DMS53 (cell line): ENCODE data around the gene KRT3.
"Not testable (repeated sequence)": the region's sequence is repeated elsewhere in the genome, so short reads cannot be mapped to it uniquely, and the experiment has no call there.

Source experiments
- DNase-seq: peaks from one replicate; lab custom pipeline; 2025; lab: John Stamatoyannopoulos, UW

The KRT3 gene

DNA sequence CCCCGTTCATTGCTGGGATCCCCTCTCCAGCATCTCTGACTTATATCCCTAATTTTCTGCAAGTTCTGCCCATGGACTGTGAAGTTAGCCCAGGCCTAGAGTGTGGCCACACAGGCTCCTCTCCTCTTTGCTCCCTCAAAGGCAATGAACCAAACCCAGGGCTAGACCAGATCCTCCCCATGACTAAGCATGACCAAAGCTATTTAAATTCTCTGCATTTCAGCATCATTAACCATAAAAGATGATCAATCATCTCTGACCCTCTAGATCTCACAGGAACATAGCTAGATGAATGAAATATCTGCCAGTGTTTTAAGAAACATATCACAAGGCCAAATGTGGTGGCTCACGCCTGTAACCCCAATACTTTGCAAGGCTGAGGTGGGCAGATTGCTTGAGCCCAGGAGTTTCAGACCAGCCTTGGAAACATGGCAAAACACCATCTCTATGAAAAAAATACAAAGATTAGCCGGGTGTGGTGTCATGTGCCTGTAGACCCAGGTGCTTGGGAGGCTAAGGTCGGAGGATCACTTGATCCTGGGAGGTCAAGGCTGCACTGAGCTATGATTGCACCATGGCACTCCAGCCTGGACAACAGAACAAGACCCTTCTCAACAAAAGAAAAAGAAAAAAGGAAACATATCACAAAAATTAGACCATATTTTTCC is 2.2 kb upstream of the KRT3 start:
- no peak for DNase-seq

DNA sequence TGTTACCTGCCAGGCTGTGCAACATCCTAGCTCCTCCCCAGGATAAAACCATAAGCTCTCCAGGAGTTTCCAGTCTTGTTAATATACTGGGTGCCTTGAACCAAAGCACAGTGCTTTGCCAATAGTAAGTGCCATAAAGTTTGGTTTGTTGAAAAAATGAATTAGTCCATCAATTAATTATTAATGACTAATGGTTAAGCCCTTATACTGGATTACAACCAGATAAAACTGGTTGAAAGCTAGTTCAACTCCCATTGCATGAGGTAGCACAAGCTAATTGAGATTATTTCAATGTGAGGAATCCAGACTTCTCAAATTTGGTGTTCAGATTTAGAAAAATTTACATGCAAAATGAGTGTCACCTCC is 1.6 kb upstream of the KRT3 start:
- DNase-seq, result no peak

DNA sequence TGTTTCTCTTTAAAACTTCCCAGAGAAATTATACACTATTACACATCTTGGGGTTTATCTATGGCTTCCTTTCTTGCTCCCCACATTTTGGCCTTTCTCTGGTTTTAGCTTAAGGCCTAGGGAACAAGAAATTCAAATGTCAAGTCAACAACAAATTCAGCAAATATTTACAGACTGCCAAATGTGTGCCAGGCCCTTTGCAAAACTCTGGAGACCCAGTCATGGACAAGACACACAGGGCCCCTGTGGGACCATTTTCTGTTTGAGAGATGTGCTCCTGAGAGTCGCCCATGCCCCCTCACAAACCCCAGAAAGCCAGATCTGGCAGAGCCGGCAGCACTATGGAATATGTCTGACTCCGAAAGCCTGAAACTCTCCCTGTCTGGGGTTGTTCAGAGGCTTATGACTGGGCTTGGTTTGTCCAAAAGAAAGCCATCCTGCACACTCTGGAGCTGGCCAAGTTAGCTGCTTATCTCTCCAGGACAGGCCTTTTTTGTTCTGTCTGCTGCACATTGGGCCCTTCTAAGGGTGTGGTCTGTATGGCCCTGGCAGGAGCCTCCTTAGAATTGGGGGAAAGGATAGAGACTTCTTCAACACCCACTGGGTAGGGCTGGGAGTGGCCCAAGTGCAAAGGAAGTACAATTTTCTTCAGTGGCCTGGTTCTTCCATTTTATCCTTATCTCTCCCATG is 1.1 kb upstream of the KRT3 start:
- DNase-seq, result no peak

DNA sequence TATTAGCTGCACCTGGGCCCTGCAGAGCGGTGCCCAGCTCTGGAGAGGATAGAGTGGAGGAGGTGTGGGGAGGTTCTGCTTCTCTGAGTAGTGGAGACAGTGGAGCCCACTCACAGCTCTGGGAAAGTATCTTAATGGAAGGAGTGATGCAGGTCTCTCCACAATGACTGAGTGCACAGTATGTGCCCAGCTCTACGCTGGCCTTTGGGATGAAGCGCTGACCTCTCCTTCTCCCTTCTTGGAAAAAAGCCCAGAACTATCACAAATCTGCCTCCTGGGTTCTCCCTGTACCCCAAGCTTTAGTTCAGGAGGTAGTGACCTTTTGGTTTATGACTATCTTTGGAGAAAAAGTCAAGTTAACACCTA is 495 bp upstream of the KRT3 start:
- no peak for DNase-seq

DNA sequence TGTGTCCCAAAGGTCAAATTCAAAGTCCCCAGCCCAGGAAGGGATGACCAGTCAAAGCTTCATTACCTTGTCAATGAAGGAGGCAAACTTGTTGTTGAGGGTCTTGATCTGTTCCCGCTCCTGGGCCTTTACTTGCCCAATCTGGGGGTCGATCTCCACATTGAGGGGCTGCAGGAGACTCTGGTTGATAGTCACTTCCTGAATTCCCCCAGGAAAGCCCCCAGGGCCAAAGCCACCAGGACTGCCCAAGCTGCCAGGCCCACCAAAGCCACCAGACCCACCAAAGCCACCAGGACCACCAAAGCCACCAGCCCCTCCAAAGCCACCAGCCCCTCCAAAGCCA is 614 bp downstream of the KRT3 start:
- not testable (repeated sequence) for DNase-seq

DNA sequence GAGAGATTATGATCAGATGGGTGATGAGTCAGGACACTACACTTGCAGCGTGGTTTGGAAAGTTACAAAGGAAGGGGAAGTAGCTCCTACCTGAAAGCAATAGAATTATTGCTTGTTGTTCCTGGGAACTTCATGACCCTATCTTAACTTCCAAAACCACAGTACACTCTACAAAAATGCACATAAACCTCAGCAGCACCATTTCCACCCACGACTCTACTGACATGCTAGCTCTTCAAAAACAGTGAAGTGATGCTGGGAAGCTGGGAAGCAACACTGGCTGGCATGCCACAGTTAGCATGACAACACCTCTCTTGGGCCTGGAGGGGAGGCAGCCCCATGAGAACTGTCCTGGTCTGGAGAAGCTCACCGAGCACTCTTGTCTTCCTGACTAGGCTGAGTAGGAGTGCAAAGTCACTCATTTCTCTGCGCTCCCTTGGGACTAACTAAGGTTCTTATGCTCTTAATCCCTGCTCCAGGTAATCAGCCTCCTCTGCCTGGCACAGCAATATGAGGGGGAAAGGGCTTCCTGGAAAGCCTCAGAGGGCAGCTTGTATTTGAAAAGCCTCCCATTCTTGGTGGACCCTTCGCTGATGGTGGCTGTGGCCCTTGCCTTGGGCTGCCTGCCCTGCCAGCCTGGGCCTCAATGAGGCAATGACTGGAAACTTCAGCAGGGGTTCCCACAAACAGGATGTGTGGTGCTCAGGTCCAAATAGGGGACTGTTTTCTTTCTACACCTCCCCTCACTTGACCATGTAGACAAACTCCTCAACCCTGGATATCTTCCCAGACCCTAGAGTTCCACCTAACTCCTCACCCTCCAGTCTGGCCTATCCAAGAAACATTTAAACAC is 1.2 kb downstream of the KRT3 start:
- no peak for DNase-seq

DNA sequence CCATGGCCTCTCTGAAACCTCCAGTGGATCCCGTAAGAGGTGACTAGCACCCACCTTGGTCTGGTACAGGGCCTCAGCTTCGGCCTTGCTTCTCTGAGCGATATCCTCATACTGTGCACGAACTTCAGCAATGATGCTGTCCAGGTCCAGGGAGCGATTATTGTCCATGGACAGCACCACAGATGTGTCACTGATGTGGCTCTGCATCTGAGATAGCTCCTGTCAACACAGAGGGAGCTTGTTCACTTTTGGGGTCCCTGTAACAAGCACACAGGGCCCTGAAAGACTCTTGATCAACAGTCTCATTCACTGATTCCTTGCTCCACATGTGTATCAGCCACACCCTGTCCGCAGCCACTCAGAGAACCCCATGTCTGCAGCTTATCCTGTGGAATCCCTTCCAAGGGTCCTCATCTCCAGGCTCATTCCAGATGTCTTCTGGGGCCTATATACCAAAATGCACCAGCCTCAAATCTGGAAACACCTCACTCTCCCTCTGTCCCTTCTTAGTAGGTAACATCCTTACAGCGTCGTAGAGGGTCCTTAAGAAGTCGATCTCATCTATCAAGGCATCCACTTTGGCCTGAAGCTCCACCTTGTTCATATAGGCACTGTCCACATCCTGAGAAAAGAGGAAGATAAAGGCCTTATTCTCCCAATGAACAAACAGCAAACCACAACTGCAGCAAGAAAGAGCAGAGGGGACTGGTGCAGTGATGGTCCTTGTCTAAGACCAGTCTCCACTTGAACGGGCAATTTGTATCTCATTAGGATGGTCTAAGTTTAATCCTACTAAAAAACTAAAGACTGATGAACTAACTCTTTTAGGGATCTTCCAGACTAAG is 3.5 kb downstream of the KRT3 start:
- DNase-seq, result no peak

DNA sequence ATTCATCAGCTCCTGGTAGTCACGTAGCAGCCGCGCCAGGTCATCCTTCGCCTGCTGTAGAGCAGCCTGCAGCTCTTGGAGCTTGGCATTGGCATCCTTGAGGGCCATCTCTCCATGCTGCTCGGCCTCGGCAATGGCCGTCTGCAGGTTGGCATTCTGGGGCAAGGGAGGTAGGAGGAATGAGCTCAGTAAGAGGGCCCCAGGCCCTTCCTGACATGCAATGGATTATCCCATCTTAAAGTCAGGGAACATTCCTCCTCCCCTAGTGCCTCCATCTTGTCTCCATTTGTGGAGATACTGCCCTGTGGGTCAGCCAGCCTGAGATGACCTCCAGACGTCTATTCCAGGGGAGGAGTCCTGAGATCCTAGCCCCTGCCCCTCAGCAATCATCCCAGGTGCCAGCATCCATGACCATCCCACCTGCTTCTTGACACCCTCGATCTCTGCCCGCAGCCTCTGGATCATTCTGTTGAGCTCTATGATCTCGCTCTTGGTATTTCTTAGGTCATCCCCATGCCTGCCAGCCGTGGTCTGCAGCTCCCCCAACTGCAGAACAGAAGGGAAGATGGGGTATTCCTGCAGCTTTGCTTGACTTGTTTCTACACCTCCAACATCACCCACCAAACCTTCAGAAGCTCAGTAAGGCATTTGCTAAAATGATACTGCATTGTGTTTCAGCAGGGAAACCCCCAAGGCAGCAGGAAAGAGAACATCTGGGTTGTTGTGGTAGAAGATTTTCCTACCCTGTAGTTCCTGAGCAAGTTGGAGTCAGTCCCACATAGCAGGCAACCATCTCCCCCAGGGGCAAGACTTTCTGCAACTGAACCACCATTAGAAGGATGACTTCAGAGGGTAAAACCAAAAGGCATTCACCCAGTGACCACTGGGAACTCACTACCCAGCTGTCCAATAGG is 4.4 kb downstream of the KRT3 start:
- no peak for DNase-seq

DNA sequence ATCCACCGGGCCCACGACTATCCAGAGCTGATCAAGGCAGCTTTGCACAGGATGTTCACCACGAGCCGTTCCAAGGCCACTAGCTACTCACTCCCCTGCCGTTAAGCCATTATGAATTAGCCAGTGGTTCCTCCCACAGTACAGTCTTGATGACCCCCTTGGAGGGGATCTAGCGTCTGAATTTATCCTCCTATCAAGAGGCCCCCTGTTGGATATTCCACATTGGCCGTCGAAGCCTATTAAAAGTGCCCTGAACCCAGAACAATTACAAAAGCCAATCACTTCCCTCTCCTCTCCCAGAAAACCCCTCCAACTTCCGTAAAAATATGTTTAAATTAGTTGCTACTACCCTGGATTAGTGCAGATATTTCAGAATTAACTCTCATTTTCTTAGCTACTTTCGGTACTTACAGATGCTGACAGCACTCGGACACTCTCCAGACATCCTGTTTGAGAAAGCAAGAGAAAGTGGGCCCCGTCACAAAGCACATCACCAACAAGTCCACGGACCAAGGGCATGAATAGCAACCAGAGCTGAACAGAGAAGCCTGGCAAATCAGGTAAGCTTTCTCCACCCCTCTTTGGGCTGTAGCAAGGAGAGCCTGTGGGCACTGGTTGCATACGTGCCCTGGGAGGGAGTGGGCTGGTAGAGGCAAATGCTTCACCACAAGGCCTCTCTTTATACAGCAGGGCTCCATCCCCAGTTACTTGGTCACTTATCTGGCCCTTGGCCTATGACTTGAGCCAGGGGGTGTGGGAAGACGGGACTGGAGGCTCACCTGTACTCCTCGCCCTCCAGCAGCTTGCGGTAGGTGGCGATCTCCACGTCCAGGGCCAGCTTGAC is 5.3 kb downstream of the KRT3 start:
- DNase-seq, result no peak

DNA sequence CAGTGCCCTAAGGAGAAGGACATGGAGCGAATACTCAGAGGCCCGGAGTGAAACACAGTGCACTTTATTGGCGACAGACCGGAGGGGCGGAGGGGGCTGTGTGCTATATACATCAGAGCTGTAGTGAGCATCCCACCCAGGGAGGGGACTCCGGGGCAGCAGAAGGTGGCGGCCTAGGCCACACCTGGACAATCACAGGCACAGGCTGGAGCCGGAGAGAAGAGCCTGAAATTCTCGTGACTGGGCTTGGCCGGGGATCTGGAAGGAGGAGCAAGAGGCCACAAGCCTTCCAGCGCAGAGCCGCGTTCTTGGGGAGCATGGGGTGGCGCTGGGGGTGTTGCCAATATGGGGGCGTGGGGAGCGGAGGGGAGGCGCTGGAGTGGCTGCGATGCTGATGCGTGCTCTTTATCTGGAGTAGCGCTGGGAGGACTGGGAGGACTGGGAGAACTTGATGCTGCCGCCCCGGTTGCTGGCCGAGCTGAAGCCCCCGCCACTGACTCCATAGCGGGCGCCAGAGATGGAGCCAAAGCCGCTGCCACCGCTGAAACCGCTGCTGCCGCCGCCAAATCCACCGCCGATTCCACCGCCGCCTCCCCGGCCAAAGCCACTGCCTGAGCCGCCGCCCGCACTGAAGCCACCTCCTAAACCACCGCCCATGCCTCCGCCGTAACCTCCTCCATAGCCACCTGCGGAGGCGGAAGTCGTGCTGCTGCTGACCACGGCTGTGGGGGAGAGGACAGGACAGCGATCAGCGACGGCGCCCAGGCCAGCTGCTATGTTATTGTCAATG is 6.1 kb downstream of the KRT3 start:
- DNase-seq, result peak; percentile 19

DNA sequence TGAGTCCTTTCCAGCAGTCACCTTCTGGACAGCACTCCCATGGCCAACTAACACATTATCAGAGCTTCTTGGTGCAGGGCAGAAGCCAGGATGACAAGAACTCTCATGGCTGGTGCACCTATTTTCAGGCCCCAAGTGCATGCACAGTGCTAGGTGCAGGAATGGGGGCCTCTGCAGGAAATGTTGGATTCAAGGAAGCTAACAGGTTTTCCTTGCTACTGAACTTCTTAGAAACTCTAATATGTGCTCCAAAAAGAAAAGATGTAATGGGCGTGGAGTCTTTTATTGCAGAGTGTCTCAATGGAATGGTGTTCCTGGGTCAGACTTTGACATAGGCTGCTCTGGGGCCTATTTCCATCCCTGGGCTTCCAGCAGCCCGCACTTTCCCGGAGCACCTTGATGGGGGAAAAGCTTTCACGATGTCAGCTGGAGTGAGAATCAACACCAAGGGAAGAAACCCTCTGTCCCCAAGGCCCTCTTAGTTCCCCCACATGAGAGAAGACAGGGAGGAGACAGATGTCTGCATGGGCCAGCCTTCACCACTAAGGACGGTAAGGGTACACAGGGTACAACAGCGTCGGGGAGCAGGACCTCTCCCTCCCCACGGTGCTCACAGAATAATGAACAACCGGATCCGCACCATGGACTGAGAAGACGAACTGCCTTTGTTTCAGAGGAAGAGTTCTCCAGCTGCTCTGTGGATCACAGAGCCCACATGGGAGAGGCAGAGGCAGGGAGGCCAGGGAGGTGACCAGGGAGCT is 6.9 kb downstream of the KRT3 start:
- no peak for DNase-seq

DNA sequence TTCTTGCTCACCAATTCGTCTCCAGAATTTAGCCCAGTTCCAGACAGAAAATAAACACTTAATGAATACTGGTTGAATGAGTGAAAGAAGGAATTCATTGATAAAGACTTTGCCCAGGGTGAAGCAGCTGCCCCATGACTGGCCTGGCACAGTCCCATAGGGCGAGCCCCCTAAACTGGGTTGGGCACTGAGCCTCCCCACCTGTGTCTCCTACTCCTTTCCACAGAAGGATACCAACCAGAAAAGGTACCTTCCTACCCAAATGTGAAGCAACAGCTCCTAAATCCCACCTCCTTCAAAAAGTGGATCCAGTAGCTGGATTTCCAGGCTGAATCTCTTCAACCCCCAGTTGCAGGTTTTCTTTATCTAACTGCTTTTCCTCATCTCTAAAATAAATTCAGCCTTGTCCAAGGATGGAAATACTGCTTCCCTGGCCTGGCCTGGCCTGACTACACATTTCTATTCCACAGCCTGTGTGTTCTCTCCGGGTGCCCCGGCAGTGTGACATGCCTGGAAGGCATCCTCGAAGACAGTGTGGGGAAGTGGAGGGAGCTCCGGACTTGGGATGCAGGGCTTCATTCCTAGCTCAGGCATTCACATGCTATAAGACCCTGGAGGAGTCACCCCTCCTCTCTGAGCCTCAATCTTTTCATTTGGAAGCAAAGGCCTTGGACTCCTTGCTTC is 7.6 kb downstream of the KRT3 start:
- no peak for DNase-seq

DNA sequence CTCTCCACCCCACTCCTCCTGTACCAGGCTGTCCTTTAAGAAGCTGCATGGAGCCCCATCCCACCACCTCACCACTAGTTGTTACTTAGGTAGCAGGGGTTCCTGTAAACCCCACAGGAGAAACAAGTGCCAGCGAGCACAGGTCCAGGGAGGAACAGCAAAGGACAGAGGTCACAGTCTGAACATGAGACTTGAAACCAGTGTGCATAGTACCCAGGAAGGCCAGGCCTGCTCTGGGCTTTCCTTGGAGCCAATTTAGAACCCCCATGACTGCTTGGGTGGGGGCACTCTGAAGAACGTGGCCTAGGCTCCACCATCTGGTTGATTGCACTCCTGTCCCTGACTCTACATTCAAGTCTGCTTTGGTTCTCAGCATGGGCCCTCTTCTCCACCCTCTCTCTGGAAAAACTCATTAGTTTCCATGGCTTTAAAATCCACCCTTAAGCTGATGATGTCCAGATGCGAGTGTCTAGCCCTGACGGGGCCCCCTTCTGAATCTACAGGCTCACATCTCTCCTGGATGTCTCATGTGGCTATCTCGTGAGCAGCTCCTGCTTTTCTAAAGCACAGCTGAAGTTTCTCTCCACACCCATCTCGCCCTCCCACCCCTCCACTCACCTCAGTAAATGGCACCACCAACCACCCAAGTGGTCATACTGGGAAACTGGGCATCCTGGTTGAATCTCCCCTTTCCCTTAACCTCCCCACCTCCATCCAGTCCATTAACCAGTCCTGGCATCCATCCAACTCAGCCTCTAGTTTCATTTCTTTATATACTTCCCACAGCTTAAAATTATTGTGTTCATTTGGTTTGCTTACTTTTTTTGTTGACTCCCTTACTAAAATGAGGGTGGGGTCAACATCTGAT is 8.4 kb downstream of the KRT3 start:
- no peak for DNase-seq

DNA sequence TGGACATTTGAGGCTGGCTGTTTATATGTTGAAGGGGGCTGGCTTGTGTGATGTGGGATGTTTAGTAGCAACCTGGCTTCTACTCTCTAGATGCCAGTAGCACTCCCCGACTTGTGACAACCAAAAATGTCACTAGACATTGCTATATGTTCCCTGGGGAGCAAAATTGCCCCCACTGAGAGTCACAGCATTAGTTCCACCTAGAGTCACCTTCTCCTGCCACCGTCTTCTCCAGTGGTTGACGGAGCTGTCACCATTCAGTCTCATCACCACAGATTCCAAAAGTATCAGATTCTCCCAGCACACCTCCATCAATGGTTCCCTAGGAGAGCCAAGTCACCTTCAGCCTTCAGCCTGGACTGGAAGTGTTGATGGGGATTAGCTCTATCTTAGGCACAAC is 11.0 kb downstream of the KRT3 start:
- DNase-seq, result no peak

DNA sequence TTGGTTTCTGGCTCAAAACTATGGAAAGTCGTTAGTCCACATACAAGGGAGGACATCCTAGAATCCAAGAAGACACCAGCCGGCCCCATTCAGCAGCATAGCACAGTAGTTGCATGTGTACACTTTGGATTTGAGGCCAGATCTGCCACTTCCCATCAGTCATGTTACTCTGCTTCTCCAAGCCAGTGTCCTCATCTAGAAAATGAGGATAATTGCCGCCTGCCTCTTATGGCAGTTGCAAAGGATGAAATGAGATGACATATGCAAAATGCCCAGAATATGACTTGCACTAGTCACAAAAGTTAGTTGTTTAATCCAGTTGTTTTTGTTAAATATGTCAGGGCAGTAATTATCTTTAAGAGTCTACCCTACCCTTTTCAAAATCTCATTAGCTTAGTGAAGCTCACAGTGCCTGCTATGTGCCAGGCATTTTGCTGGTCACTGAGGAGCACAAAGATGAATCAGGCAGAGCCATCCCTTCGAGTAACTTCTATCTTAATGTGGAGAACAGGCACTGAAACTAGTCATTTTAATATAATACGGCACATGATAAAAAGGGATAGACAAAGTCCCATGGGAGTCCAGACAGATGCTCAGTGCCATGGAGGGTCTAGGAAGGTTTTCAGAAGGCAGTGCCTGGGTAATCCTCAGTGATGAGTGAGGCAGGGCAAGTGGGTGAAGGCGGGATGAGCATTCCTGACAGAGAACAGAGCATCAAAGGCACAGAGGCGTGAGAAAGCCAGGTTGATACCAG is 12.2 kb downstream of the KRT3 start:
- no peak for DNase-seq

DNA sequence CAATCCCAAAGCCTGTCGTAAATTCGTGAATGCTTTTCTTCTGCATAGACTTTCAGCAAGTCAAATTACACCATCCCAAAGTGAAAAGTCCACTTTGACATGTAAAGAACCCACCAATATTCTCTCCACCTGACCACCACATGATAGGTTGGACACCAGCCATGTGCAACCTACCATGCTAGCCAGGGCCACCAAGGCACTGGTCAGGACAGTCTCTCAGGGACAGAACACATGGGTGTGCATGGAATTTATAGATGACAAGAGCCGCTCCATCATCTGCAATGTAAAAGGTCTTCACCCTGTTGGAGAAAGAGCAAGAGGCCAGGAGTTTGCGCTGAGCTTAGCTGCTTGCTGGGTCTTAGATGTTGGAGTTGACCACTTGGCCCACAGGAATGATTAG is 13.4 kb downstream of the KRT3 start:
- DNase-seq, result no peak
